CD4-positive, alpha-beta T cell treated with Interferon alpha-2 for 1 hour (primary cell): Measurements from ENCODE around the gene DPF3.
A peak's percentile ranks its signal among the peaks of the same experiment; 100 is the strongest.

ENCODE experiments used
- DNase-seq, 2 donors: peaks; one replicate each; pipeline ENCODE4 v3.0.0-alpha.2; 2020 to 2022

Gene DPF3

GRCh38 chr14:72610831-72611200 is 283.1 kb downstream of the DPF3 start:
- DNase-seq: no peak

- DNase-seq: no peak
Measured at GRCh38 chr14:72610096-72610830, 283.6 kb downstream of the DPF3 start.

- no peak for DNase-seq
Measured at GRCh38 chr14:72609205-72609916, 284.5 kb downstream of the DPF3 start.

- DNase-seq: no peak
Measured at GRCh38 chr14:72608391-72609204, 285.3 kb downstream of the DPF3 start.

GRCh38 chr14:72607386-72608130 is 286.3 kb downstream of the DPF3 start:
- DNase-seq: no peak

GRCh38 chr14:72606879-72607278 is 287.0 kb downstream of the DPF3 start:
- no peak for DNase-seq

- DNase-seq: no peak
Measured at GRCh38 chr14:72605921-72606220, 288.0 kb downstream of the DPF3 start.

GRCh38 chr14:72605096-72605920 is 288.6 kb downstream of the DPF3 start:
- DNase-seq: no peak

GRCh38 chr14:72604133-72604532 is 289.8 kb downstream of the DPF3 start:
- DNase-seq: no peak

GRCh38 chr14:72603639-72604038 is 290.3 kb downstream of the DPF3 start:
- no peak for DNase-seq

GRCh38 chr14:72600551-72601330 is 293.2 kb downstream of the DPF3 start:
- no peak for DNase-seq

- no peak for DNase-seq
Measured at GRCh38 chr14:72599579-72600470, 294.1 kb downstream of the DPF3 start.

GRCh38 chr14:72598306-72598705 is 295.6 kb downstream of the DPF3 start:
- DNase-seq: peak in 1 of 2 donors; percentile 5

GRCh38 chr14:72597252-72598233 is 296.4 kb downstream of the DPF3 start:
- DNase-seq: no peak

GRCh38 chr14:72595152-72595862 is 298.6 kb downstream of the DPF3 start:
- no peak for DNase-seq

GRCh38 chr14:72594099-72594901 is 299.6 kb downstream of the DPF3 start:
- peak; percentile 14 to 65 for DNase-seq

- no peak for DNase-seq
Measured at GRCh38 chr14:72591391-72591790, 302.5 kb downstream of the DPF3 start.
